OCI-LY3 (cell line): ENCODE results near the gene MAD1L1.

Experiments used
- H2AFZ ChIP-seq: fragments of 200-600, 300-600 bp; shearing (Covaris generic); 2 replicates; pipeline ENCODE4 v1.6.0; 2014; ENCODE audit warnings: antibody characterized with exemption, low read depth, low read length
- H3K27ac ChIP-seq: fragments of 200-600, 300-600 bp; sonication (generic); 2 replicates; pipeline ENCODE4 v1.5.1; 2014; ENCODE audit warnings: mild to moderate bottlenecking, low read length, moderate library complexity, mixed read lengths
- H3K27me3 ChIP-seq: fragments of 200-600, 300-600 bp; sonication (generic); 2 replicates; pipeline ENCODE4 v1.6.1; 2014; ENCODE audit warnings: low read depth, low read length, mixed read lengths
- H3K36me3 ChIP-seq: fragments of 200-600, 300-600 bp; sonication (generic); replicated peaks from 2 replicates; pipeline ENCODE3; 2014; ENCODE audit warnings: low read depth, low read length, mixed read lengths
- H3K4me1 ChIP-seq: fragments of 300-600, 200-600 bp; sonication (generic); 2 replicates; pipeline ENCODE4 v1.6.1; 2014; ENCODE audit warnings: low read length, mixed read lengths
- H3K4me2 ChIP-seq: fragments of 200-600, 300-600 bp; sonication (generic); 2 replicates; pipeline ENCODE4 v1.6.1; 2014; ENCODE audit warnings: low read length, mixed read lengths
- H3K4me3 ChIP-seq: fragments of 300-600, 200-600 bp; sonication (generic); 2 replicates; pipeline ENCODE4 v1.5.1; 2014; ENCODE audit warnings: antibody characterized with exemption, mild to moderate bottlenecking, low read length, moderate library complexity
- H3K79me2 ChIP-seq: fragments of 300-600, 200-600 bp; shearing (Covaris generic); 2 replicates; pipeline ENCODE4 v1.6.1; 2014; ENCODE audit warnings: mild to moderate bottlenecking, low read length, mixed read lengths
- H3K9ac ChIP-seq: fragments of 300-600, 200-600 bp; shearing (Covaris generic); 2 replicates; pipeline ENCODE4 v1.6.0; 2014; ENCODE audit warnings: mild to moderate bottlenecking, low read length, moderate library complexity
- H3K9me3 ChIP-seq: fragments of 200-600, 300-600 bp; shearing (Covaris generic); 2 replicates; pipeline ENCODE4 v1.6.1; 2014; ENCODE audit warnings: low read length, mixed read lengths; ENCODE audit not compliant: insufficient read depth
- H4K20me1 ChIP-seq: fragments of 200-600, 300-600 bp; sonication (generic); 2 replicates; pipeline ENCODE4 v1.6.1; 2016; ENCODE audit warnings: low read length, mixed read lengths; ENCODE audit not compliant: insufficient read depth
- EZH2phosphoT487 ChIP-seq: fragments of 200-600 bp; shearing (Covaris generic); IDR thresholded peaks from 2 replicates; pipeline ENCODE4 v1.6.1; 2018; ENCODE audit warnings: antibody characterized with exemption, mixed run types, low read depth
- TF ChIP-seq, protein P1 (sequence below): fragments of 200-600, 300-600 bp; sonication (generic); IDR thresholded peaks from 2 replicates; pipeline ENCODE4 v1.5.1; 2014; ENCODE audit warnings: antibody characterized with exemption, low read length, low read depth

Gene MAD1L1

GRCh38 chr7:2107386-2108070 lies 125.2 kb downstream of the MAD1L1 start:
- Histone ChIP-seq H4K20me1 (no peaks in the 10 kb centered on the region), H3K4me3 (no peak overlapping the region), H3K4me2 (no peak overlapping the region), H3K27me3 (no peaks in the 10 kb centered on the region), H3K9ac (no peak overlapping the region), H3K79me2 (no peaks in the 10 kb centered on the region), H3K4me1 (peaks cover 5% of the 10 kb centered on the region), H3K27ac (no peak overlapping the region), H2AFZ (no peak overlapping the region), H3K36me3 (no peaks in the 10 kb centered on the region), H3K9me3 (no peaks in the 10 kb centered on the region)
- TF ChIP-seq, protein P1, sequence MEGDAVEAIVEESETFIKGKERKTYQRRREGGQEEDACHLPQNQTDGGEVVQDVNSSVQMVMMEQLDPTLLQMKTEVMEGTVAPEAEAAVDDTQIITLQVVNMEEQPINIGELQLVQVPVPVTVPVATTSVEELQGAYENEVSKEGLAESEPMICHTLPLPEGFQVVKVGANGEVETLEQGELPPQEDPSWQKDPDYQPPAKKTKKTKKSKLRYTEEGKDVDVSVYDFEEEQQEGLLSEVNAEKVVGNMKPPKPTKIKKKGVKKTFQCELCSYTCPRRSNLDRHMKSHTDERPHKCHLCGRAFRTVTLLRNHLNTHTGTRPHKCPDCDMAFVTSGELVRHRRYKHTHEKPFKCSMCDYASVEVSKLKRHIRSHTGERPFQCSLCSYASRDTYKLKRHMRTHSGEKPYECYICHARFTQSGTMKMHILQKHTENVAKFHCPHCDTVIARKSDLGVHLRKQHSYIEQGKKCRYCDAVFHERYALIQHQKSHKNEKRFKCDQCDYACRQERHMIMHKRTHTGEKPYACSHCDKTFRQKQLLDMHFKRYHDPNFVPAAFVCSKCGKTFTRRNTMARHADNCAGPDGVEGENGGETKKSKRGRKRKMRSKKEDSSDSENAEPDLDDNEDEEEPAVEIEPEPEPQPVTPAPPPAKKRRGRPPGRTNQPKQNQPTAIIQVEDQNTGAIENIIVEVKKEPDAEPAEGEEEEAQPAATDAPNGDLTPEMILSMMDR, result no peak
- no peak for TF ChIP-seq EZH2phosphoT487

DNA sequence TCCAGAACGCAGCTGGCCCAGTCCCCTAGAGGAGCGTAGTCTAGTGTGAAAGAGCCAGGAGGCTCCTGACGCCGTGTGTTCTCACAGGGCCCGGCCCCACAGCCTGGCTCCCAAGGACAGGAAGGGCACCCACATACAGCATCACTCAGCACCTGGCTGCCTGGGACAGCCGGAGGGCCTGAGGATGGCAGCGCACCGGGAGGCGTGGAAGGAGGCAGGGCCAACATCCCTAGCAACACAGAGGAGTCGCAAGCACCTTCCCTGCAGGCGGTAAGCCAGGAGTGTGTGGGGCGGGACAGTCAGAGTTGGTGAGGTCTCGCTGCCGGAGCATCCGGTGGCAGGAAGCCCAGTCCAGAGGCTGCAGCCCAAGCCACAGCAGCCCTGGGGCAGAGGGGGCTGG lies 125.8 kb downstream of the MAD1L1 start:
- TF ChIP-seq, protein P1, result no peak
- no peak for TF ChIP-seq EZH2phosphoT487
- Histone ChIP-seq H3K9me3 (no peaks in the 10 kb centered on the region), H3K4me3 (no peak overlapping the region), H3K27ac (no peak overlapping the region), H2AFZ (no peak overlapping the region), H3K36me3 (no peaks in the 10 kb centered on the region), H3K79me2 (no peaks in the 10 kb centered on the region), H3K9ac (no peak overlapping the region), H4K20me1 (no peaks in the 10 kb centered on the region), H3K4me2 (no peak overlapping the region), H3K4me1 (peaks cover 5% of the 10 kb centered on the region), H3K27me3 (no peaks in the 10 kb centered on the region)

DNA sequence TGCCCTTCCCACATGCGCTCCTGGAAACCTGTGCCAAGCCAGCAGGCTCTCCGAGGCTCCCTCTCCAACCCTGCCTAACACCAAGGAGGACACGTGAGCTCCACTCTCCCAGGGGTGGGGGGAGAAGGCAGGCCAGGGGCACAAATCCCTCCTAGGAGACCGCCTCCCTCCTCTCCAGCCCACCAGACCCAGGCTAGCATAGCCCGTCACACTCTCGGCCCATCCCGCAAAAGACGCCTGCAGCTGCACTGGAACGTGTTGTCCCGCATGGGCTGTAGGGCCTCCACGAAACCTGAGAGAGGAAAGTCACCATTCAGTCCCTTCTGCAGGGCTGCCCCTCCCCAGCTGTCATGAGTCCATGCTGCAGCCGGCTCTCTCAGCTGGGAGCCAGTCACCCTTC lies 126.3 kb downstream of the MAD1L1 start:
- Histone ChIP-seq H3K27me3 (no peaks in the 10 kb centered on the region), H3K79me2 (no peaks in the 10 kb centered on the region), H3K9me3 (no peaks in the 10 kb centered on the region), H3K4me2 (no peak overlapping the region), H3K36me3 (no peaks in the 10 kb centered on the region), H4K20me1 (no peaks in the 10 kb centered on the region), H3K4me3 (no peak overlapping the region), H3K4me1 (peaks cover 8% of the 10 kb centered on the region), H3K27ac (no peak overlapping the region), H3K9ac (no peak overlapping the region), H2AFZ (no peak overlapping the region)
- TF ChIP-seq EZH2phosphoT487, result no peak
- TF ChIP-seq, protein P1, result no peak

DNA sequence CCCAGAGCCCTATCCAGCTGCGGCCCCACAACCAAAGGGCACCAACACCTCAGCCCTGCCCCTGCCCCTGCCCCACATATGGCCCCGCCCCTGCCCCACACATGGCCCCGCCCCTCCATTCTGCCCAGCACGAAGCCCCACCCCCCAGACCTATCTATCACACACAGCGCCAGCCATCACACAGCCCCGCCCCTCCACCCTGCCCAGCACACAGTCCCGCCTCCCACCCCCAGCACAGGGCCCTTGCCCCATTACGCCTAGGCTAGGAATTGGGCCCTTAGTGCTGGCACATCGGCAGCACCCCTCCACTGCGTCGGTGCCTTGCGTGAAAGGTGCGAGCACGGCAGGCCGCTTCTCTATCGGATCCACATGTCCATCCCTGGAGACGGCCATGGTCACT lies 126.8 kb downstream of the MAD1L1 start:
- Histone ChIP-seq H3K9ac (no peak overlapping the region), H3K36me3 (no peaks in the 10 kb centered on the region), H3K27ac (no peak overlapping the region), H3K4me2 (no peak overlapping the region), H2AFZ (no peak overlapping the region), H3K4me3 (no peak overlapping the region), H3K27me3 (no peaks in the 10 kb centered on the region), H3K79me2 (no peaks in the 10 kb centered on the region), H4K20me1 (no peaks in the 10 kb centered on the region), H3K4me1 (peaks cover 13% of the 10 kb centered on the region), H3K9me3 (no peaks in the 10 kb centered on the region)
- no peak for TF ChIP-seq EZH2phosphoT487
- TF ChIP-seq, protein P1, result no peak
